ENCODE measurements around the gene DGLUCY.
"Not testable (repeated sequence)": the region's sequence is repeated elsewhere in the genome, so short reads cannot be mapped to it uniquely, and the experiment has no call there.

DNA sequence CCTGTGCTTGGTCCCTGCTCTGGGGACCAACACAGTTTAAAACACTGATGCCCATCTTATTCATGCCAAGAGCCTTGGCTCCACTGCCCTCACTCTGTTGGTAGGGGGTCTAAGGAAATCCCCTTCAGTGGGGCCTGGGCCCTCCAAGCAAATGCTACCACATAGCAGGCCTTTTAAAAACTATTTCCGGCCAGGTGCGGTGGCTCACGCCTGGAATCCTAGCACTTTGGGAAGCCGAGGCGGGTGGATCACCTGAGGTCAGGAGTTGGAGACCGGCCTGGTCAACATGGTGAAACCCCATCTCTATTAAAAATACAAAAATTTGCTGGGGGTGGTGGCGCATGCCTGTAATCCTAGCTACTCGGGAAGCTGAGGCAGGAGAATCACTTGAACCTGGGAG lies 131.7 kb downstream of the DGLUCY start:
- TF ChIP-seq, protein P1, sequence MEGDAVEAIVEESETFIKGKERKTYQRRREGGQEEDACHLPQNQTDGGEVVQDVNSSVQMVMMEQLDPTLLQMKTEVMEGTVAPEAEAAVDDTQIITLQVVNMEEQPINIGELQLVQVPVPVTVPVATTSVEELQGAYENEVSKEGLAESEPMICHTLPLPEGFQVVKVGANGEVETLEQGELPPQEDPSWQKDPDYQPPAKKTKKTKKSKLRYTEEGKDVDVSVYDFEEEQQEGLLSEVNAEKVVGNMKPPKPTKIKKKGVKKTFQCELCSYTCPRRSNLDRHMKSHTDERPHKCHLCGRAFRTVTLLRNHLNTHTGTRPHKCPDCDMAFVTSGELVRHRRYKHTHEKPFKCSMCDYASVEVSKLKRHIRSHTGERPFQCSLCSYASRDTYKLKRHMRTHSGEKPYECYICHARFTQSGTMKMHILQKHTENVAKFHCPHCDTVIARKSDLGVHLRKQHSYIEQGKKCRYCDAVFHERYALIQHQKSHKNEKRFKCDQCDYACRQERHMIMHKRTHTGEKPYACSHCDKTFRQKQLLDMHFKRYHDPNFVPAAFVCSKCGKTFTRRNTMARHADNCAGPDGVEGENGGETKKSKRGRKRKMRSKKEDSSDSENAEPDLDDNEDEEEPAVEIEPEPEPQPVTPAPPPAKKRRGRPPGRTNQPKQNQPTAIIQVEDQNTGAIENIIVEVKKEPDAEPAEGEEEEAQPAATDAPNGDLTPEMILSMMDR (IDR thresholded peaks at IDR 0.05; ENCODE audit: low read depth, low read length, missing input control): not testable (repeated sequence)
- not testable (repeated sequence) for TF ChIP-seq YY1 (IDR thresholded peaks at IDR 0.05)
- TF ChIP-seq, protein P2, sequence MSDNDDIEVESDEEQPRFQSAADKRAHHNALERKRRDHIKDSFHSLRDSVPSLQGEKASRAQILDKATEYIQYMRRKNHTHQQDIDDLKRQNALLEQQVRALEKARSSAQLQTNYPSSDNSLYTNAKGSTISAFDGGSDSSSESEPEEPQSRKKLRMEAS (IDR thresholded peaks at IDR 0.05): not testable (repeated sequence)

All from liver (tissue), 2 donors.